Hepatocyte (in vitro differentiated cells): Measurements from ENCODE around the gene SLC39A11.

ENCODE experiments used
- CTCF ChIP-seq: fragments of 200-600 bp; sonication (generic); IDR thresholded peaks from 2 replicates; pipeline ENCODE4 v1.5.1; 2016; ENCODE audit warnings: antibody characterized with exemption, mild to moderate bottlenecking; ENCODE audit not compliant: poor library complexity
- EZH2 ChIP-seq: fragments of 200-600 bp; sonication (generic); IDR thresholded peaks from 2 replicates; pipeline ENCODE4 v1.6.1; 2016; ENCODE audit warnings: antibody characterized with exemption, mild to moderate bottlenecking, borderline replicate concordance

GRCh38 chr17:73029991-73030390 lies 62.5 kb downstream of the SLC39A11 start:
- no peak for TF ChIP-seq CTCF
- no peak for TF ChIP-seq EZH2
